GM12865 (cell line): Measurements from ENCODE around the gene FYB2.

Experiments used
- DNase-seq: peaks from one replicate; pipeline ENCODE4 v3.0.0; 2010; ENCODE audit warnings: low read depth
- H3K4me3 ChIP-seq: 2 replicates; pipeline ENCODE4 v1.5.1; 2011; ENCODE audit warnings: mild to moderate bottlenecking, low read depth, low read length, control low read depth
- CTCF ChIP-seq: IDR thresholded peaks from 2 replicates; pipeline ENCODE4 v1.5.1; 2011; ENCODE audit warnings: low read length, control low read depth, low read depth, inconsistent platforms; ENCODE audit not compliant: insufficient read depth; ENCODE audit errors: missing control alignments

The FYB2 gene

GRCh38 chr1:56799605-56800400 is 19.4 kb downstream of the FYB2 start:
- DNase-seq: no peak
- no peak overlapping the region for H3K4me3 ChIP-seq
- TF ChIP-seq CTCF: no peak

- no peak for DNase-seq
Measured at GRCh38 chr1:56798053-56798471, 21.1 kb downstream of the FYB2 start.

GRCh38 chr1:56797065-56797685 is 22.0 kb downstream of the FYB2 start:
- no peak for DNase-seq
- no peak overlapping the region for H3K4me3 ChIP-seq
- TF ChIP-seq CTCF: no peak

More at GRCh38 chr1:56798053-56798471, 21.1 kb downstream of the FYB2 start:
- no peak for TF ChIP-seq CTCF
- H3K4me3 ChIP-seq: no peak overlapping the region

GRCh38 chr1:56795870-56796269 is 23.3 kb downstream of the FYB2 start:
- H3K4me3 ChIP-seq: no peak overlapping the region
- TF ChIP-seq CTCF: no peak
- DNase-seq: no peak

- no peak overlapping the region for H3K4me3 ChIP-seq
- no peak for DNase-seq
- no peak for TF ChIP-seq CTCF
Measured at GRCh38 chr1:56790036-56790435, 29.2 kb downstream of the FYB2 start.

GRCh38 chr1:56788588-56788987 is 30.6 kb downstream of the FYB2 start:
- H3K4me3 ChIP-seq: no peak overlapping the region
- no peak for TF ChIP-seq CTCF
- no peak for DNase-seq
